Measurements from ENCODE around the gene IQCK.

The IQCK gene

DNA sequence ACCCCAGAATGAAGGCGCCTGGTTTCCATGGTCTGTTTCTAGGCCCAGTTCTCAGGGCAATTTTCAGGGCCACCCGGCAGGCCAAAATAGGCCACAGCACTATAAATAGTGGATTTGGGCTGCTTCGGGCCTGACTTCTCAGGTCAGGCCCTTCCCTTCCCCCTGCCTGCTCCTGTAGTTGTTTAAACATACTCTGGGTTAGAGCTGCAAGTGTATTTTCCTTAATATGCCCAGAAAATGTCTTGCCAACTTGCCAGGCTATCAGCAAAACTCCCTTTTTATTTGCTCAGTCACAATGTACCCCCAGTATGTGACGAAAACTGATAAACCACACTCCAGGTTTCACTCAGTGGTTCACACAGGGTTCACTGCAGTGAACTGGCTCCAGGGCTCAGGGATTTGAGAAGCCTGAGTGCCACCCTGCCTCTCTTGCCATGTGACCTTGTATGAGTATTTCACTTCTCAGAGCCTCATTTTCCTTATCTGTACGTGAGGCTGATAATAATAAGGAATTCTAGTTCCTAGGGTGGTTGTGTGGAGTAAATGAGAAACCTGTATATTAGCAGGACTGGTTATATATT is 90.1 kb downstream of the IQCK start:
- DNase-seq: no peak

DNA sequence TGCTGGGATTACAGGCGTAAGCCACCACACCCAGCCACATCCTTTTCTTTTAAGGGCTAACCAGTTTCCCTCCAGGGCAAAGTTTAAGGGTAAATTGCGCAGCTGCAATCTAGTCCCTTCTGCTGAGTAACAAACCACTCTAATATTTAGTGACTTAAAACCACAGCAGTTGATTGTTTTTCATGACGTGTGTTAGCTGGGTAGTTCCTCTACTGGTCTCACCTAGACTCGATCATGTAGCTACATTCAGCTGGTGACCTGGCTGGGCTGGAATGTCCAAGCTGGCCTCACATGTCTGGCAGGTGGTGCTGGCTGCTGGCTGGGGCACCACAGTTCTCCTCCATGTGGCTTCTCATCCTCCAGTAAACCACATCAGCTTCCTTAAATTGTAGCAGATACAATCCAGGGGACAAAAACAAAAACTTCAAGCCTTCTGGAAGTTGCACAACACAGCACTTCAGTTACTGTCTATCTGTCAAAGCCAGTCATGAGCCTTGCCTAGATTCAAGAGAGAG is 91.1 kb downstream of the IQCK start:
- no peak for DNase-seq

GRCh38 chr16:19809693-19810092 is 91.6 kb downstream of the IQCK start:
- no peak for DNase-seq

GRCh38 chr16:19810817-19811731 is 93.0 kb downstream of the IQCK start:
- no peak for DNase-seq

- no peak for DNase-seq
These were observed 94.9 kb downstream of the IQCK start for GRCh38 chr16:19812986-19813385.

DNA sequence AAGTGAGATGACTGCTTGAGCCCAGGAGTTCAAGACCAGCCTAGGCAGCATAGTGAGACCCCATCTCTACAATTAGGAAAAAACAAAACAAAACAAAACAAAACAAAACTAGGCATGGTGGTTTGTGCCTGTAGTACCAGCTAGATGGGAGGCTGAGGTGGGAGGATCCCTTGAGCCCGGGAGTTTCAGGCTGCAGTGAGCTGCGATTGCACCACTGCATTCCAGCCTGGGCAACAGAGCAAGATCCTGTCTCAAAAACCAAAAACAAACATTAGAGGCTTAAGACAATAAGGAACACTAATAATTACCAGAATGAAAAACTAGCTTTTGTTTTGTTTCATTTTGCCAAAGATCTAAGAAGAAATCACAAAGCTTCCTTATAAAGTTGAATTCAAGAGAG is 97.3 kb downstream of the IQCK start:
- DNase-seq: no peak

GRCh38 chr16:19817122-19817521 is 99.1 kb downstream of the IQCK start:
- no peak for DNase-seq

DNA sequence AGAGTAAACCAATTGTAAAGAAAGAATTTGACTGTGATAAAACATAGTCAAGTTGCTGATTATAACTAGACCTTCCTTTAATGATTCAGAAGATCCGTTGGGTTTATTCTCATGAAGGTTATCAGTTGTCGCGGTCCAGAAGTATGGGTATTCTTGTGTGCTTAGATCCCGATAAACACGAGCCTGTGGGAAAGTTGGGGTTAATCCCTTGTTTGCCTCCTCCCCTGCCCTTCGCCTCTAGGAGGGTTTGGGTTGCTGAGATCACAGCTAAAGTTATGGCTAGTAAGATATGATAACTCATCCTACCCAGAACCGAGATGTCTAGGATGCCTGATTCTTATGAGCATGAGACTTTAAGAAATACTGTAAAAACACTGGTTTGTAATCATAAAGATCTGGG is 99.8 kb downstream of the IQCK start:
- DNase-seq: no peak

DNA sequence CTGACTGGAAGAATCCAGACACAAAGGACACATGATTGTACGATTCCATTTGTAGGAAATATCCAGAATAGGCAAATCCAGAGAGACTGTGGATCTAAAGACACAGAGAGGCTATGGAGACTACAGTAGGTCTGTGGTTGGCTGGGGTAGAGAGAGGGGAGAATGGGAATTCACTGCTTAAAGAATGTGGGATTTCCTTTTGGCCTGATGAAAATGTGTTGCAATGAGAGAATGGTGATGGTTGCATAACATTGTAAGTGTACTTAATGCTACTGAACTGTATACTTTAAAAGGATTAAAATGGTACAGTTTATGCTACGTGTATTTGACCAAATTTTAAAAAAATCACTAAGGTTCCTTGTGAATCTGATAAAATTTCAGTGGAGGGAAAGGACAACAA is 104.5 kb downstream of the IQCK start:
- no peak for DNase-seq

- no peak for DNase-seq
These were observed 105.3 kb downstream of the IQCK start for GRCh38 chr16:19823322-19823721.

DNA sequence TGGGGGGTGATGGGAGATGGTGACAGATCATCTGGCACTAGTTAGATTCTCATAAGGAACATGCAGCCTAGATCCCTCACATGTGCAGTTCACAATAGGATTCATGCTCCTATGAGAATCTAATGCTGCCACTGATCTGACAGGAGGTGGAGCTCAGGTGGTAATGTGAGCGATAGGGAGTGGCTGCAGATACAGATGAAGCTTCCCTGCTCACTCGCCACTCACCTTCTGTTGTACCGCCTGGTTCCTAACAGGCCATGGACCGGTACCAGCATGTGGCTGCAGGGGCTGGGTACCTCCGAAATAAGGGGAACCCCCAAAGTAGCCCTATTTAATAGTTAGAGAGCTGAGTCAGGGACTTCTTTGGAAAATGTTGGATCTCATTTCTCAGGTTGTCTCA is 106.1 kb downstream of the IQCK start:
- DNase-seq: no peak

GRCh38 chr16:19829844-19830692 is 112.0 kb downstream of the IQCK start:
- DNase-seq: peak; percentile 22

DNA sequence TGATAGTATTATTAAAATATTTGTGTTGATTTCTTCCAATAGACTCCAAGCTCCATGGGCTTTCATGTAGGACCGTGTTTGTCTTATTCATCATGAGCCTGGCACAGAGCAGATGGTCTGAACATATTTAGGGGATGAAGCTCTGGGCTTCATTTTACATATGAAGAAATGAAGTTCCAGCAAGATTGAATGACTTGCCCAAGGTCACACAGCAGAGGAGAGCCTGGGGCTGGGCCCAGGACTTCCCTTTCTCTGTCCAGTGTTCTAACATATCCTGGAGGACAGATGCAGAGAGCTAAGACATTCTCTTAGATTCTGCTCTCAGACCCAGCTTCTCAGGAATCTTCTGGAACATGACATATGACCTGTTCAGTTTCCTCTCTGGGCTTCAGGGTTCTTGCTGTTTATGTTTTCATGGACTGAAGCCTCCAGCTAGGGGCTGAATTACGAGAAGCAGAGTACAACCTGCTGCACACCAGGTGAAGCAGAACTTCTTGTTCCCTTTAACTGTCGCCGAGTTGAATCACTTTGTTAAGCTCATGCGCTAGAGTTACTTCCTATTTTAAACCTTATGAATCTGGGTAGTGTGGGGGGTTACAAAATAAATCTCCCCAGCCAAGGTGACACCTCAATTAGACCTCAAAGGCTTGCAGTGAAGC is 113.0 kb downstream of the IQCK start:
- DNase-seq: no peak

GRCh38 chr16:19831678-19832077 is 113.6 kb downstream of the IQCK start:
- DNase-seq: no peak

- no peak for DNase-seq
These were observed 115.1 kb downstream of the IQCK start for GRCh38 chr16:19833176-19833575.

DNA sequence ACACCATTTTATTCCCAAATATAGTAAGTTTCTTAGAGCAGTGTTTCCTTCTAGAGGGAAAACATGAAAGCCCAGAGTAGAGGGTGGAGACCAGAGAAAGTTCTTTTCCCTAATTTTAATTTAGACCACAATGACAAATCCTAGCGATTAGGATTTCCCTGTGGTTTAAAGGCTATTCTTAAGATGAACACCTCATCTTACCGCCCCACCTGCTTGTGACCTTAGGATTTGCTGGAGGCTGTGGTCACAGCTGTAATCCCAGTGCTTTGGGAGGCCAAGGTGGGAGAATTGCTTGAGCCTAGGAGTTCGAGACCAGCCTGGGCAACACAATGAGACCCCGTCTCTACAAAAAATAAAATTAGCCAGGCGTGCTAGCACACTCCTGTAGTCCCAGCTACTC is 115.5 kb downstream of the IQCK start:
- no peak for DNase-seq

DNA sequence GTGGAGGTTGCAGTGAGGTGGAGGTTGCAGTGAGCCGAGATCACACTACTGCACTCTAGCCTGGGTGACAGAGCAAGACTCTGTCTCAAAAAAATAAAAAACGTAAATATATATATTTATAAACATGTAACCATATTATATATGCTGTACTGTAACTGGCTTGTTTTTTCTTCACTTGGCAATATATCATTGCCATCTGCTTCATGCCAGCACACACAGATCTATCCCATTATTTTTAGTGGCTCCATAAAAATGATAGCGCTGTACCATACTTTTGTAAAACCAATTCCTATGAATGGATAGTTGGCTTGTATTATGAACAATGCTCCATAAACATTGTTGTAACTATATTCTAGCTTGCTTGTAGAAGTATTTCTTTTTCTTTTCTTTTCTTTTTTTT is 117.1 kb downstream of the IQCK start:
- no peak for DNase-seq

GRCh38 chr16:19835968-19836421 is 117.9 kb downstream of the IQCK start:
- DNase-seq: no peak

GRCh38 chr16:19837331-19837980 is 119.4 kb downstream of the IQCK start:
- DNase-seq: no peak

DNA sequence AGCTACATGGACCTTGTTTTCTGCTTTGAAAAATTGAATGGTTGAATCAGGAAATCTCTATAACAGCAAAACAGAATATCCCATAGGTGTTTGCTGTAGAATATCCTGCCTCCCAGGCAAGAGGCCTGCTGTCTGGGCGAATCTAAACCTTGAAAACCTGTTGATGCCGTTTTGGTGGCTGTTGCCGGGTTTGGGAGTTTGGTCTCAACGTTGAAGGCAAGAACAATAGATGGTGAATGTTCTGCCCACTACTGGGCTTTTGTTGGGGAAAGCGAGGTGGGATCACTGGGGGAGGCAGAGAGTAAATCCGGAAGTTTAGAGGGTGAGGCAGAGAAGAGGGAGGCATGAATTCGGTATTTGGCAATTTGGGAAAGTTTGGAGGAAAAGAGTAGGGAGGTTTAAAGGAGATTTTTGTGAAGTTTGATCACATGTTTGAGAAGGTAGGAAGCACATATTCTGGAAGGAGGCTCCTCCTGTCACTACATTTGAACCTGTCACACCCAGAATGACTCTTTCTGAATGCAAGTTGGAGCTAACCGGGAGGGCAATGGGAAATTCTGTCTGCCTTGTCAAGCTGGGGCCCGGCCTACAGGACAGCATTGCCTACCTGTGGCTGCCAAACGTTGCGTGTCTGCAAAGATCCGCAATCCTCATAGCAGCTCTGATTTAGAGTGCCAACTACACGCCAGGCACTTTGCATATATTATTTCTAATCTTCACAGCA is 120.1 kb downstream of the IQCK start:
- no peak for DNase-seq

GRCh38 chr16:19840524-19841110 is 122.5 kb downstream of the IQCK start:
- DNase-seq: peak; percentile 98

Measured in NCI-H2171 treated with DMSO at 0.1 percent for 48 hours (cell line).